NCI-H82 (cell line): ENCODE measurements around the gene HIBCH.
"Not testable (repeated sequence)": the region's sequence is repeated elsewhere in the genome, so short reads cannot be mapped to it uniquely, and the experiment has no call there.

Source experiments
- DNase-seq: peaks from one replicate; lab custom pipeline; 2025; lab: John Stamatoyannopoulos, UW

Gene HIBCH

DNA sequence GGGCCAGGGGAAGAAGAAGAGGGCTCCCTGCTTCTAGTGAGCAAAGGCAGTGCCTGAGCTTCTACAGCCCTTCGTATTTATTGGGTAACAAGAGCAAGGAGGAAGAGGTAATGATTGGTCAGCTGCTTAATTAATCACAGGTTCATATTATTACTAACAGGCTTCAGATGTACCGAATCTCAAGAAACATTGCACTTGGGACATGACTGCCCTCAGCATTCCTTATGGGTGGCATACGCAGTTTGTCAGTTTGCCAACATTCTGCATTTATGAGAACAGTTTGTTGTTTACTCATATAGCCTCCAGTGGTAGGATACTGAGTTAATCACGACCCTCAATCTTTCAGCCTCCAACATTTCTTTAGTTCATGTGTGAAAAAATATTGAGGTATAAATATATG is 84.5 kb downstream of the HIBCH start:
- no peak for DNase-seq

DNA sequence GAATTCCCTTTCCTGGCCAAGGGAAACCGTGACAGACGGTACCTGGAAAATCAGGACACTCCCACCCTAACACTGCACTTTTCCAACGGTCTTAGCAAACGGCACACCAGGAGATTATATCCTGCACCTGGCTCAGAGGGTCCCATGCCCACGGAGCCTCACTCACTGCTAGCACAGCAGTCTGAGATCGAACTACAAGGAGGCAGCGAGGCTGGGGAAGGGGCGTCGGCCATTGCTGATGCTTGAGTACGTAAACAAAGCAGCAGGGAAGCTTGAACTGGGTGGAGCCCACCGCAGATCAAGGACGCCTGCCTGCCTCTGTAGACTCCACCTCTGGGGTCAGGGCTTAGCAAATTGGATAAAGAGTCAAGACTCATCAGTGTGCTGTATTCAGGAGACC is 95.6 kb downstream of the HIBCH start:
- not testable (repeated sequence) for DNase-seq

DNA sequence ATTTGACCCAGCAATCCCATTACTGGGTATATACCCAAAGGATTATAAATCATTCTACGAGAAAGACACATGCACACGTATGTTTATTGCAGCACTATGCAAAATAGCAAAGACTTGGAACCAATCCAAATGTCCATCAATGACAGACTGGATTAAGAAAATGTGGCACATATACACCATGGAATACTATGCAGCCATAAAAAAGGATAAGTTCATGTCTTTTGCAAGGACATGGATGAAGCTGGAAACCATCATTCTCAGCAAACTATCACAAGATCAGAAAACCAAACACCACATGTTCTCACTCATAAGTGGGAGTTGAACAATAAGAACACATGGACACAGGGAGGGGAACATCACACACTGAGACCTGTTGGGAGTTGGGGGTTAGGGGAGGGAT is 96.9 kb downstream of the HIBCH start:
- not testable (repeated sequence) for DNase-seq

DNA sequence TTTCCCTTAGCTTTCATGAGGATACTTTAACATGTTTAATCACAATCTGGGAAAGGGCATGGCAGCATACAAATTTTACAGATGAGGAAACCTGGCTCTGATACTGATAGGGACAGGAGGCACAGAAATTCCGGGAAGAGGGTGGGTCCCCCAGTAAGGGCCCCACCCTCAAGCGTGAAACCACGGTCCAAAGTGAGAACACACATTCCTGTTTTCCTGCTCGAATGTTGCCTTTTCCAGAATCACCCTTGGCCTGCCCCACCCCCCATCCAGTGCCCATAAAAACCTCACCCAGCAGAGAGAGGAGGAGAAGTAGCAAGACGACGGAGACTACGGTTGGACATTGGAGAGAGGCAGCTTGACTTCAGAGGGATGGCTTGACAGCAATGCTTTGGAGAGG is 98.2 kb downstream of the HIBCH start:
- DNase-seq = no peak

DNA sequence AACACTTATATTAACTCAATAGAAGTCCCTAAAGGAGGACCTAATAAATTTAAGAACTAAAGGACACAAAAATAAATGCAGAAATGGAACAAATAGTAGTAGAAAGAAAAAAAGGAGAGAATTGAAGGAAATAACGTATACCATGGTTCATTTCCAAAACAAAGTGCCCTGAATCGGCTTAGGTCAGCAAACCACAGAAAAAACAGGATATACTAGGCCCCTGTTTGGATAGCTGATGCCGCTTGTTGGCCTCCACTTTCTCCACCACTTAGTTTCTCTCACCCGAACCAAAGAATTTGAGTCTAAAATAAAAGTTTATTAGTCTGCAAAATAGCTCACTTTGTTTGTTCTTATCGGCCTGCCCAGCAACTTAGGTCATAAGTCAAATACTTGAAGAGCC is 100.4 kb downstream of the HIBCH start:
- DNase-seq = no peak

DNA sequence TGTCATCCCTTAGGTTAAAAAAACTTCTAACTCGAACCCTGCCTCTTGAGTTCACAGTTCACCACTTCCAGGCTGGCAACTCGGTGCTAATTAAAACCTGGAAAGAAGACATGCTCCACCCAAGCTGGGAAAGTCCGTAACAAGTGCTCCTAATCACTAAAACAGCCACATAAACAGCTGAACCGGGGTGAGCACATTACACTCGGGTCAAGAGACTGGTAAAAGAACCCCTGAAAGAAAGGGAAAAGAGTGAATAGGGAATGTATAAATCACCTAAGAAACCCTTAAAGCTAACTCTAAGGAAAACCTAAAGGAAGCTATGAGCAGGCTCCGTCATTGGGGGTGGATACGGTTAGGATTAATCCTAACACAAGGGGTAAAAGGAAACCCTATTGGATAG is 102.0 kb downstream of the HIBCH start:
- no peak for DNase-seq

DNA sequence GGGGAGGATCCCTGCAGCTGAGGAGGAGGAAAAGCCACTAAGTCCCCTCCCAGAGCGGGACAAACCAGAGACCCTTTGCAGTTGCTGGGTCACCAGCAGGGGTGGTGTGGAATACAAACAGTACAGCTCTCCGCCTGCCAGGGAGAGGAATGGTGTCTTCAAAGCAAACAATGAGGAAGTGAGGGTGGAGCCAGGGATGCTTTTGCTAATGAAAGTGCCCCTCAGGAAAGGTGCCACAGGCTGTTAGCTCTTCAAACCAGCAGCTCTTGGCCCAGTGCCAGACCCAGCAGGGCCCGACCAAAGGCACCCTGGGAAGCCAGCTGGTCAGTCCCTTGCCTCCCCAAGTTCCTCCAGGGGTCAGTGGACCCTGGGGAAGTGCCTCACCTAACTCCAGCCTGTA is 102.8 kb downstream of the HIBCH start:
- peak; percentile 74 for DNase-seq

DNA sequence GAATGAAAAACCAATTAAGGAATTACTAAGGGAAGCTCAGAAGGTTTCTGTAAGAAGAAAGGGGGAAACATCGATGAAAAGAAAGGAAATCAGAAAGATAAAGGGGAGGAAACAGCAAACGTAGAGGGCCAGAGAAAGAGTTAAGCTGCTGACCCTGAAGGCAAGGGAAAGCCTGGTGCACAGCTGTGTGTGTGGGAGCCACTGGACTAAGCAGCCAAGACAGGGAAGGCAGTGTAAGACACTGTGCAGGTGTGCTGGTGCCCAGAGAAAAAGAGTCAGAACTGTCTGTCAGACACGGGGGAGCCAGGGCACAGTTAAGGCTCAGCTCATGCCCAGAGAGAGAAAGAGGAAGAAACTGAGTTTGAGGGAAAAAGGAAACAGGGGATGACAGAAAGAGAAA is 104.0 kb downstream of the HIBCH start:
- DNase-seq = peak; percentile 32

DNA sequence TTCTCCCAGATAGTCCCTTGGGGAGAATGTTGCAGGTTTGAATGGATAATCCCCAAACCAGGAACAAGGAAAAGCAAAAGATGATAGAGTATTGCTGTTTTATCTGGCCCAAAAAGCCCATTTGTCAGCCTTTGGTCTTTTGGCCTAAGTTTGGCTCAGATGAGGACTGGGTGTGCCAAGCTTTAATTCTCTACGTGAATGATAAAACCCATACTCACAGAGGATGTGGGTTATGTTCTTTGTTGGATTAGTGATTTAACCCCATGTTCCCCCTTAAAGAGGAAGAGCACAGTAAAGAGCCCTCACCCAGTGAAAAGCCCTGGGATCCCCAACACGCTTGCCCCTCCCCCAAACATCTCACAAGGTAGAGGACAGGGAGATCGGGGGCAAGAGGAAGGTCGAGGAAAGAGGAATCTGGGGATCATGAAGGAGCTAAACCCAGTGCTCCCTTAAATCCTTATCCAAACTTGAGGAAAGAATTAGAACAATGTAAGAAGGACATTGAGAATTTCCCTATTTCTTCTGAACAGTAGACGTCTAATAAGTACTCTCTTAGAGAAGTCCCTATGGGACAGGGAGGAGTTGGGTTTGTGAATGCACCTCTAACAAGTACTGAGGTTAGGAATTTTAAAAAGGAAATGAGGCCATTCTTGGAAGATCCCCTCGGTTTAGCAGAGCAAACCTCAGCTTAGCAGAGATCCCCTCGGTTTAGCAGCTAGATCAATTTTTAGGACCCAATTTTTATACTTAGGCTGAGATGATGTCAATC is 105.0 kb downstream of the HIBCH start:
- no peak for DNase-seq

DNA sequence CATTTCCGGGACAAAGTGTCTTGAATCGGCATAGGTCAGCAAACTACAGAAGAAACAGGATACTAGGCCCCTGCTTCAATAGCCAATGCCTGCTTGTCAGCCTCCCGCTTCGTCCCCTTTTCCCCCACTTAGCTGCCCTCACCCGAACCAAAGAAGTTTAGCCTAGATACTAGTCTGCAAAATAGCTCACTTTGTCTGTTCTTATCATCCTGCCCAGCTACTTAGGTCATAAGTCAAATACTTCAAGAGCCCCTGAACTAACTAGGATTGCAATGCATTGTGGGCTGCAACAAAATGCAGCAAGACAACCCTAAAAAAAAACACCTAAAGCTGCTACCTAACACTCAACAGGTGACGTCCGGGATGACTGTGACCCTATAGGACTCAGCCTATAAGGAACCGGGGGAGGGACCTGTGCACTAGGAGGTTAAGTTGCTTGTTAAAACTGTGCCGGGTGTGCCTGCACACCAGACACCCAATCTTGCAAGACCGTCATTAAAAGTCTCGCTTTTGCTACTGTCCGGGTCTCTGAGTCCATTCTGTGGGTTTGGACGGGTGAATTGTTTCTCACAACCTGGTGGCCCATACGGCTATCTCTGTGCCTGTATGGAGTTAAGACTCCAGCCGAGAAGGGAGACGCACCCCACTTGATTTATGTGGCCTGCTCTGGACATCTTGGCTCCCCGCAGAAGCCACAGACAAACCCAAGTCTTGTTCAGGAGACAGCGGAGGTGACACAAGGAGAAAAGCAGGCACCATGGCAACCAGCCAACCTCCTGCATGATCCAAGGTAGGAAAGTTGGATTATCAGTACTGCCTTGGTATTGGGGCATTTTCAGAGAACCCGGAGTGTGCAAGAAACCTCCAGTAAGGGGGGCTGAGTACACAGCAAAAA is 105.9 kb downstream of the HIBCH start:
- DNase-seq = no peak

DNA sequence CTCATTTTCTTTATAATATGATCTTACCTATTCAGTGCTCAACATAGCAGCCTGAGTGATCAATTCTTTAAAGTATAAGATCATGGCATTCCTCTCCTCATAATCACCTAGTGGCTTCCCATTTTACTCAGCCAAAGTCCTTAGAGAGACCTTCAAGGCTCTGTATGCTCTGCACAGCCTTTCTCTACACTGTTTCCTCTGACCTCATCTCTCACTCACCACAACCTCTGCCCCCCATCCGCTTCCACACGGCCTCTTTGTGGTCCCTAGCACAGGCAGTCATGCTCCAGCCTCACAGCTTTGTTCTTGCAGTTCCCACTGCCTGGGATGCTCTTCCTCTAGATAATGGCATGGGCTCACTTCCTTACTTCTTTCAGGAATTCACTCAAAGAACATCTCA is 109.2 kb downstream of the HIBCH start:
- no peak for DNase-seq

DNA sequence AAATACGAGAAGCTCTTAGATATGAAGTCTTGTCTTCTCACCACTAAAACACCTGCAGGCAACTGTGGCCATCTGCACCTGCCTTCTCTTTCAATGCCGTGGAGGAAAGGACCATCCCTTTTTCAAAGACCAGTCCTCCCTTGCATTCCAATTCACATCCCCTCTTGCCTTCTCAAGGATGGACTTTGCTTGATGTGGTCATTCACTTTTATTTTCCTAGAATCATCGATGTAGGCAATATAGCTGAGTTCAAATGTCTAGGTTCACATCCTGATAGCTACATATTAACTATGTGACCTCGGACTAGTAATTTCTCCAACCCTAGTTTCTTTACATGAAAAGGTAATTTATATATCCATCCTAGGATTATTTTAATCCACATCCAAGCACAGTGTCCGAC is 110.1 kb downstream of the HIBCH start:
- DNase-seq = no peak

DNA sequence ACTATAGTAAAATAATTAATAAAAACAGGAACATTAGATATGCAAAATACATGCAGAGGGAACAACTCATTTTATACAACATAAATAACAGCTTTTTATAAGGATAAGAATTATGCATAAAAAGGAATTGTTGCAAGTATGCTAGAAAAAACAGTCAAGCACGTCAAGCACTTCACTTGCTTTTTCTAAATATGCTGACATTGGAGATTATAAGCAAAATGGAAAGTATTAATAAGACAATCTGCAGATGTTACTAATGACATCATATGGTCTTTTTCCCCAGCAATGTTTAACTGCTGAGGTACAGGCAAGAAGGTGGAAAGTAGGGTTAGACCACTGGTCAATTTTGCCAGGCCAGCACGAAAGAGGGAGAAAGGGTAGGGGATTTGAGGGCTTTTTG is 111.7 kb downstream of the HIBCH start:
- no peak for DNase-seq

DNA sequence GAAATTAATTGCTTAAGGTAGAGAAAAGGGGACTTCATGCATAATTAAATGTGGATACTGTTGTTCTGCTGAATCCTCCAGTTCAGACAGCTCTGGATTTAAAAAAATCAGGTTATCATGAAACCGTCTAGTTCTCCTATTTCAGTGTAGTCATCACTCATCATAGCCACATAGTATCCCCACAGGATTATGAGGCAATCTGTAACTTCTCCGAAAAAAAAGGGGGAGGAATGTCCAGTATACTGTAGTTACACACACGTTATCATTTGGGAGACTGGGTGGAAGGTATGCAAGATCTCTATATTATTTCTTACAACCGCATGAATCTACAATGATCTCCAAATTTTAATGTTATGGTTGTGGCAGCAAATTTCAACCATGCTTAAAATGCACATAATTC is 114.0 kb downstream of the HIBCH start:
- DNase-seq = no peak

DNA sequence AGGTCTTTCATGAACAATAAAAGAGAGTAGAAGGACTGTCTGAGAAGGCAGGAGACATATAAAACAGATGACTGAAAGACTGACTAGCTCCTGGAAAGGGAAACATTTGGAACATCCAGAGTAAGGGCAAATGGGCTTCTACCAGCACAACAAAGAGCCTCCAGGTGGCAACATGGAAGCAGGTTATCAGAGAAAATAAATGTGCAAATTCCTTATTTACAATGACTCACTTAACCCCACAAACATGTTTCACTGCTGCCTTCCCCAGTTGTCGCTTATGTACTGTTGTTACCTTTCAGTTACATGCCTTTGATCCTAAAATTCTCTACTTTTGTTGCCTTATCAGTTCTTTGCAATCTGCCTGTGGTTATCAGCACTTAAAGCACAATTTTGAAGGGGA is 117.0 kb downstream of the HIBCH start:
- no peak for DNase-seq

DNA sequence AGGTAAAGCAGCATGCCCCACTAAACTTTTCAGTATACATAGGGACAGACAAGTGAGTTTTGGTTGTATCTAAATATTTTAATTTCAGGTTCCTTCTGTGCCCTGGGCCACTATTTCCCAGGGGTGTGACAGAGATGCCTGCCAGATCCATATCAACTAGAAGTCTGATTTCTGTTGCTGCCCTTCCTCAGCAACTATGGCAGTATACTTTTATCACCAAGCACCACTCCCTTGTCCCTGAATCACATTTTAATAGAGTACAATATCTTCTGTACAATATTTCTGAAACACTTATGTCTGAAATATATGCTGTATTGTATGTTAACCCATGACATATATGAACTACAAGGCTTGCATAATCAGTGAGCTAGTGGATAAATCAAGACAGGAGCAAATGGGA is 117.6 kb downstream of the HIBCH start:
- DNase-seq = no peak

DNA sequence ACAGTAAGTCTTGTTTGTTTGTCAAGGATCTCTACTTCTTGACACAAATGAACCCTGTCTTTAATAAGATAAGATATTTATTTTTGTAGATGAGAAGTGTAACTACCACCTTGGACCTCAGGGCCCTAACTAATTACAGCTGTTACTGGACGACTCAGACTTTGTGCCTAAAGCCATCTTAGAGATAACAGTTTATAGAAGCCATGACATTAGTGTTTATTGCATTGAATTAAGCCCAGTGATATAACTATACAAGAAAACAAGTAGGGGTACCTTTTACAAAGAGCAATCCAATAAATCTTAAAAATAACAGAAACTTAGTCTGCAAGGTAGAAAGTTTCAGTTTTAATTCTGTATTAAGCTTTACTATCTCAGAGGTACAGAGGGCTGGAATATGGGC is 119.0 kb downstream of the HIBCH start:
- no peak for DNase-seq

DNA sequence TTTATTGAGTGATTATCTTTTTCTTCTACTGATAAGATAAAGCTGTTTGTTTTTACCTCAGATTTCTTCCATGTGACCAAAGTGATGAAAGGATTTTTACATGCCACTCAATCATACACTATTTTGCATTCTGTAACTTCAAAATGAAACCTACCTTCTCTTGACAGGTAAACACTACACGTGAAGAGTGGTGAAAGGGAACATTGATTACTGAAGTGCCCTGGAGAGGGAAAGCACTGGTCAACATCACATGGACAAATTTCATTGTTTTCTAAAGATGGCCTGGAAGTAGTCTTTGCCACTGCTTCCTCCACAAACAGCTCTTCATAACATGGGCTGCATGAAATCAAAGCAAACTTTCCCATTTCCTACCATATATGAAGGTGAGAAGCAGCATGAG is 120.1 kb downstream of the HIBCH start:
- no peak for DNase-seq

DNA sequence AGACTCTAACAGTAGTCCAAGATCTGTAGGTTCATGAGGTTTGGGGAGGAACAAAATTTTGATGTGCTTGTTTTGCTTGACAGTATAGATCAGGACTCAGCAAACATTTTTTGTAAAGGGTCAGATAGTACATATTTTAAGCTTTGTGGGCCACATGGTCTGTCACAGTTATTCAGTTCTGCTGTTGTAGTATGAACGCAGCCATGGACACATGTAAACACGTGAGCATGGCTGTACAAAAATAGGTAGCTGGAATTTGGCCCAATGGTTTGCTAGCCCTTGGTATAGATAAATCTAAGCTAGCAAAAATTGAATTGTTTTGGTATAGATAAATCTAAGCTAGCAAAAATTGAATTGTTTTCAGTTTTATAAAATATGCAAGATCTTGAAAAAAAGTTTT is 120.5 kb downstream of the HIBCH start:
- DNase-seq = no peak

DNA sequence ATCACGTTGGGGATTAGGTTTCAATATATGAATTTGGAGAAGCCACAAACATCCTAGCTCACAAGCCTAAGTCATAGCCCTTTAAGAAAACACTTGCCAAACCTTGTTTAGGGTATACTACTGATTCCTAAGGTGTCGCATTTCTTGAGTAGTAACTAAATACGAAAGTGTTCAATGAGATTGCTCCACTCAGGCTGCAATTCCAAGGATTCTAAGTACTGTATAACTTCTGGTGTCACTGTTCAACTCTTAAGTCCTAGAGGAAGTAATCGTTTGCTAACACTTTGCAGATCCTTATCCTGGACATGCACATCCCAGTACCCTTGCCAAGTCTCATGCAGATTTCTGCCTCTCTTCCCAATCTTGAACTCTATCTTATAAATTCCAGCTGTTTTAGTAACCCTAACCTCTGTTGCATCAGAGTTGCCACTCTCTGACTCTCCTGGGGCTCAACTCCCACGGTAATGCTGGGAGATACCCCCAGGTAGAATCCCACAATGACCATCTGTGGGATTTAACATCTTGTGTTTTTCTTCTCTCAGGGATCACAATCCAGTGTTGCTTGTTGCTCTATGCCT is 122.4 kb downstream of the HIBCH start:
- no peak for DNase-seq

DNA sequence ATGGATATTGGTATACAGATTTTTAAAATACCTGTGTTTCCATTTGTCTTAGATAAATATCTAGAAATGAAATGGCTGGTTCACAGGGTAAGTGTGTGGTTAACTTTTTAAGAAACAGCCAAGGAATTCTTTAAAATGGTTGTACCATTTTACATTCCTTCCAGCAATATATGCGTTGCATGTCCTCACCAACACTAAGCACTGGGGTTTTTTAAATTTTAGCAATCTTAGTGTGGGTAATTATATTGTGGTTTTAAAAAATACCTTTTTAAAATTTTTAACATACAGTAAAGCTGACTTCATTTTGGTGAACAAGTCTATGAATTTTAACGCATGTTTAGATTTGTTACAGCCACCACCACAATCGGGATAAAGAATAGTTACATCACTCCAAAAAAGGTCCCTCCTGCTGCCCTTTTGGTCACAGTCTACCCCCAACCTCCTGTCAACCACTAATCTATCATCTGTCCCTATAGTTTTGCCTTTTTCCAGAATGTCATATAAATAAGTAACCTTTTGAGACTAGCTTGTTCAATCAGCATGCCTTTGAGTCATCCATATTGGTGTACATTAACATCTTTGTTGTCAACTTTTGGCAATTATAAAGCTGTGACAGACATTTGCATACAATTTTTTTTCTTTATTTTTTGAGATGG is 129.0 kb downstream of the HIBCH start:
- no peak for DNase-seq

DNA sequence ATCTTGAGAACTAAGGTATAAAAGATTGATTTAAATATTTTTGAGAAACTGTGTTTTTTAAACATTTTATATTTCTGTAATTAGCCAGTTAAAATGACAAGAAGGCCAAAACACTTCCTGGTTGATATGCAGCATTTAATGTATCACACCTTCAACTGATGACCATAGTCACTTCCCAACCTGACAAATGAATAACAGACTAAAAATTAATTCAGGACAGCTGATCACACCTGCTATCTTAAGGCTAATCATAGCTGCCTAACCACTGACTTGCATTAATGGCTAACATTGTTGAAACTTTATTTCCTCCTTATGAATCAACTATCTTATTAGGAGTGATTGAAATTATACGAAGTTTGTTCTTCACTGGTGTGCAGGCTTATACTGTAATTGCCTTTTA is 131.3 kb downstream of the HIBCH start:
- DNase-seq = no peak

DNA sequence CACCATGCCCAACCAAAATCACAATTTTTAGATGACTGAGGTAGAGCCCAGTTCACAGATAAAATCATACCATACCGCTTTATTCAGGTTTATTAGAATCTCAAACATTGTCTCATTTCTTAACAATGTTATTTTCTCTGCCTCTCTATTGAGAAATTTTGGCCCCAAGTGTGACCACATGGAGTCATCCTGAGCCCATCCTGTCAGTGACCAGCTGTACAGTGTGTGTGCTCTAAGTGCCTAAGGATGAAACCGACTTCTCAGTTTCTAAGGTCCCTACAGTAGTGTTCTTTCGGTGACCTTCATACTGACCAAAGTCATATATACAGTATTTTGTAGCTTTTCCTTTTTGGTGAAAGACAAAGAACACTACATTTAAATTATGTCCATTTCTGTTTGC is 133.4 kb downstream of the HIBCH start:
- DNase-seq = no peak
